ENCODE results near the gene HELZ2.

DNA sequence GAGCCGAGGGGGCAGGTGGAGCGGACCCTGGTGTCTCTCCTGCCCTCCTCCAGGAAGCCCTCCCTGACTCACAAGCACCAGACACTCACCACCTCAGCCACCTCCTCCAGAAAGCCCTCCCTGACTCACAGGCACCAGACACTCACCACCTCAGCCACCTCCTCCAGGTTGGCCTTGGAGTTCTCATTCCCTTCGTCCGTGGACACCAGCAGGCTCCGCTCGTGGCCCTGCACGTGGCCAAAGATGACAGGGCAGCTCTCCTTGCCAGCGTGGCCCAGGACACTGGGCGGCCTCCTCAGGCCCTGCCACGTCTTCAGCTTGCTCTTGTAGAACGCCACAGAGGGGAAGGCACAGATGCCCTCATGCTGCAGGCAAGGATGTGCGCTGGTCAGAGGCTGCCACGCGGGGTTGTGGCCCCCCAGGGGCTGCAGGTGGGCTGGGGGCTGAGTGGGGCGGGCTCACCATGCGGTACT is 13.7 kb downstream of the HELZ2 start:
- TF ChIP-seq, protein P1, sequence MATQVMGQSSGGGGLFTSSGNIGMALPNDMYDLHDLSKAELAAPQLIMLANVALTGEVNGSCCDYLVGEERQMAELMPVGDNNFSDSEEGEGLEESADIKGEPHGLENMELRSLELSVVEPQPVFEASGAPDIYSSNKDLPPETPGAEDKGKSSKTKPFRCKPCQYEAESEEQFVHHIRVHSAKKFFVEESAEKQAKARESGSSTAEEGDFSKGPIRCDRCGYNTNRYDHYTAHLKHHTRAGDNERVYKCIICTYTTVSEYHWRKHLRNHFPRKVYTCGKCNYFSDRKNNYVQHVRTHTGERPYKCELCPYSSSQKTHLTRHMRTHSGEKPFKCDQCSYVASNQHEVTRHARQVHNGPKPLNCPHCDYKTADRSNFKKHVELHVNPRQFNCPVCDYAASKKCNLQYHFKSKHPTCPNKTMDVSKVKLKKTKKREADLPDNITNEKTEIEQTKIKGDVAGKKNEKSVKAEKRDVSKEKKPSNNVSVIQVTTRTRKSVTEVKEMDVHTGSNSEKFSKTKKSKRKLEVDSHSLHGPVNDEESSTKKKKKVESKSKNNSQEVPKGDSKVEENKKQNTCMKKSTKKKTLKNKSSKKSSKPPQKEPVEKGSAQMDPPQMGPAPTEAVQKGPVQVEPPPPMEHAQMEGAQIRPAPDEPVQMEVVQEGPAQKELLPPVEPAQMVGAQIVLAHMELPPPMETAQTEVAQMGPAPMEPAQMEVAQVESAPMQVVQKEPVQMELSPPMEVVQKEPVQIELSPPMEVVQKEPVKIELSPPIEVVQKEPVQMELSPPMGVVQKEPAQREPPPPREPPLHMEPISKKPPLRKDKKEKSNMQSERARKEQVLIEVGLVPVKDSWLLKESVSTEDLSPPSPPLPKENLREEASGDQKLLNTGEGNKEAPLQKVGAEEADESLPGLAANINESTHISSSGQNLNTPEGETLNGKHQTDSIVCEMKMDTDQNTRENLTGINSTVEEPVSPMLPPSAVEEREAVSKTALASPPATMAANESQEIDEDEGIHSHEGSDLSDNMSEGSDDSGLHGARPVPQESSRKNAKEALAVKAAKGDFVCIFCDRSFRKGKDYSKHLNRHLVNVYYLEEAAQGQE (IDR thresholded peaks at IDR 0.05; ENCODE audit: insufficient read depth in 1 of 2, low read depth in 2 of 2, low read length in 2 of 2): no peak
- TF ChIP-seq POLR2AphosphoS5 (IDR thresholded peaks at IDR 0.05; ENCODE audit: low read depth, low read length) (no peak), SIN3A (IDR thresholded peaks at IDR 0.05; ENCODE audit: borderline replicate concordance, insufficient read depth, low read length) (no peak)

Measured in PFSK-1 (cell line).